CD4-positive, alpha-beta T cell treated with Interleukin-4 for 4 hours (primary cell): Measurements from ENCODE around the gene LSP1.

Source experiments
- DNase-seq: peaks from one replicate; pipeline ENCODE4 v3.0.0-alpha.2; 2020

The LSP1 gene

DNA sequence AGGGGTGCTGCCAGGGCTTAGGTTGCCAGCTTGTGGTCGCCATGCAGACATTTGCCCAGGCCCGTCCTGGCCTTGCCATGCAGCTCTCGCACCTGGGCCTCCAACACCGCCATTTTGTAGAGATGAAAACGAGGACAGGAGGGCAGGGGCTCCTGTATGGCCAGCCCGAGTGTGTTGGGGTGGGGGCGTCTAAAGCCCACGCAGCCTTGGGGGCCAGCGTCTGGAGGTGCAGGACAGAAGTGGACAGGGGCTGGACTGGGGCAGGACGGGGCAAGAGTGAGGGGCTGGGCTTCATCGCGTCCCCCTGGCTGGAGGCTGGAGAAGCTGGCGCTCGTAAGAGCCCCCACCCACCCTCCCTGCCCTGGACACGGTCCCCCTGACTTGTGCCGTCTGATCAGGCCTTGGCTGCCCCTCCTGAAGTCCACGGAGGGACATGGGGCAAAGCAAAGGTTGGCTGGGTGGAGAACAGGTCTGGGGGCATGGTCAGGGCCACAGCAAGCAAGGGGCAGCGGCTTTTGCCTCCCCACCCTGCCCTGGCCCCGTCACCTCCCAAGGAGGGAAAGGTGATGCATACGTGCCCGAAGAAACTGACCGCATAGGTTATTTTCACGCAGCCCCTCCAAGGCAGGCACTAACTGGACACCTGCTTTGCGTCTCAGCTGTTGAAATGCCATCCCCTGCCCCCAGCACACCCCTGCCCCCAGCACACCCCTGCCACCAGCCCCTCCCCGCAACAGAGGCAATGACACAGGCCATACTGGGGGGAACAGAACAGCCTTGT is 67.4 kb downstream of the LSP1 start:
- no peak for DNase-seq

DNA sequence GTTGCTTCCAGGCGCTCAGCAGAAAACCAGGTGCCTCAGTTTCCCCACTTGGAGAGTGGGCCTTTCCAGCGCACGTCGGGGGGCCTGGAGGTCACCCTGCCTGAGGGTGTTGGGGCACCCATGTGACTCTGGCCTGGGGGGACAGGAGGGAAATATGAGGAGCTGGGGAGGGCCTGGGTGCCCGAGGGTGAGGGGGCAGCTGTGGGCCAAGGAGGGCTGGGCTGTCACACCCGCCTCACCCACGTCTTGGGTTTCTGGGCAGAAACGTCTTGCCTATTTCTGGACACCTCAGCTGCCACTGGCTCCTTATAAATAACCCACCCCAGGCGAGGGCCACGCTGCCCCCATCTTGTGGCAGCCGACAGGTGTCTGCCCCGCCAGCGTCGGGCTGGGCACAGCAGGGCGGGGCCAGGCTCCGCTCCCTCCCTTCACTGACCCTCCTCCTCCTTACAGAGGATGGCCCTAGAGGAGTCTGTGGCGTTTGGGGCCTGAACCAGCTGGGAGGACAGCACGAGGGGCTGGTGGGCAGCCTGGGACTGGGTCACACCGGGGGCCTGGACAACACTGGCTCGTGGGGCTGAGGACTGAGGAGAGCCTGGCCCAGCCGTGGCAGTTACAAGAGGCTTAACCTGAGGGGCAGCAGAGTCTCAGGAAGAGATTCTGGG is 68.2 kb downstream of the LSP1 start:
- no peak for DNase-seq

DNA sequence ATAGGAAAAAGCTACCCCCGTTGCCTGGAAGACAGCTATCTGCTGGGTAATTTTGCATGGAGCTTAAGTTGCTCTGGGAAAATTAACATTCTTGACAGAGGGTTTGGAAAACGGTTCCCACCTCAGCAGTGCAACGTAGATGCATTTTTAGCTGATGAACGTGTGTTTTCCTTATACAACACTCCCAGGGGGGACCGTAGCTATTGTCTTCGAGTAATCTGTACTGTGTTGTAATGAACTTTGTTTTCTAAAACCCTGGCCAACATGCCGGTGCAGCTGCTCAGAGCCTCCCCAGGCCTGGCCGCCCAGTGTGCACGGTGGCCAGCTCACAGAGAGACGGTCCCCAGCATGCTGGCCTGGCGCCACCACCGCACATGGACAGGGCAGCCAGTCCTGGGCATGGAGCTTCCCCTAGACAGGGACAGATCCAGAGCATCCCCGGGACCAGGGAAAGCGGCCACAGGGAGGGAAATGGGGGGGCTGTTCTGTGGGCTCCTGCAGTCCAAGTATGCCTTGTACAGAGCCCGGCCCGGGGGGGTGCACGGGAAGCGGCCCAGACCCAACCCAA is 68.8 kb downstream of the LSP1 start:
- DNase-seq, result no peak

DNA sequence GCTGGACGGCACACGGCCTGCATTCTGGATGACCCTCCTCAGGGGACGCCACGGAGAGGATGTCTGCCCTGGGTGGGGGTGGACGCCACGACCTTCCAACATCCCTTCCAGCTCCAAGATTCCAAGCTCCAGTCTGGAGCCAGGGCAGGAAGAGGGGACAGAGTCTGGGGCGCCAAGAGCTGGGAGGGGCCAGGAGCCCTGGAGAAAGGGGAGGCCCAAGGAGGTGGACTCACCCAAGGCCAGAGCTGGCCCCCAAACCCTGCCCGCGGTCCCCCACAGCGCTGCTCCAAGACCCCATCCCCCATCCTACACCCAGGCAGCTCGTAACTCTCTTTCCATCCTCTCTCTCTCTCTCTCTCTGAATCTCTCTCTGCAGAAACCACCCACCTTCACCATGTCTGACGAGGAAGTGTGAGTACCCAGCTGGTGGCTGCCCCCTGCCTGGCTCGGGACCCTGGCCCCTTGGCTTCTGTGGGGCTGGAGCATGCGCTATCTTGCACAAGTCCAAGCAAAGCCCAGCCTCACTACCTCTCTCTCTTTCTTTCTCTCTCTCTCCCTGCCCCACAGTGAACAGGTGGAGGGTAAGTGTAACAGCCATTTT is 69.7 kb downstream of the LSP1 start:
- no peak for DNase-seq

DNA sequence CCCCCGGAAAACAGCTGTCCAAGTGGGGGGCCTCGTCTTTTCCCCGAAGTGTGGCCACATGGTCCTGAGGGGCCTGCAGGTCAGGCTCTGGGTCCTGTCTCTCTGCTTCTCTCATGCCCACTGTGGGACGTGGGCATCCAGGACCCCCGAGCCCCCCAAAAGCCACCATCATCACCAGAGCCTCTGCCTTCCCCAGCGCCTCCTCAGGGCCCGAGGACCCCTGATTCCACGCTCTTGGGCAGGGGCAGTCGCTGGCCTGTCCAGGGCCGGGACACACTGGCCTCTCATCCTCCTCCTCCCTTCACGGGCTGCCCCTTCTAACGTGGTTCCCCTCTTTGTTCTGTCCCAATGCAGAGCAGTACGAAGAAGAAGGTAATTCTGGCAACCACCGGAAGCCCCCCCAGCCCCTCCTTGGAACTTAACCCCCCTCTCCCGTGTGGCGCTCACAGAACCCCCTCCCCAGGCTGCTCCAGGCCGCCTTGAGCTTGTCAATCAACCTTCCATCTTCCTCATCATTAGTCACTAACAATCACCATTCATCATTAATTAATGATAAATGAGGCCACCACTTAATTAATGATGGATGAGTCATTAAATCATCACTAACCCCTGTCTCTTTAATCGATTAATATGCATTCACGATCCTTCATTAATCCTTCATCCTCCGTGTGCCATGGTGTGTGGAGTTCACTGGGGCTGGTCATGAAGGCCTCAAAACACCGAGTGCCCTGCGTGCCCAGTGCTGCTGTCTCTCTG is 70.5 kb downstream of the LSP1 start:
- no peak for DNase-seq

DNA sequence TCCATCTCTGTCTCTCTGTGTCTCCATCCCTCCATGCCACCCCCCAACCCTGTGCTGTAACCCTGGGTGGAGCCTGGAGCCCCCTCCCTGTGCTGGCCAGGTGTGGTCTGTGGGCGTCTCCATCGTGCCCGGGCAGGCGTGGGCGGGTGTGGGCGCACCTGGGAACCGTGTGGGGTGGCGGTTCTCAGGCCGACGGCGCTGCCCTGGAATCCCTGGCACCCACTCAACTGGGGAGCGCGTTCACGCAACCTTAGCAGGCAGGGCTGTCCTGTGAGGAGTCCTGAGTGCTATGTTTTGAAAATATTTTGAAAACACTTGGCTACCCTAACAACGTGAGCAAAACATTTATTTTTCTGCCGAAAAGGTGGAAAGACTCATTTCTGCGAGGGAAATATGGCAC is 71.3 kb downstream of the LSP1 start:
- DNase-seq, result no peak

DNA sequence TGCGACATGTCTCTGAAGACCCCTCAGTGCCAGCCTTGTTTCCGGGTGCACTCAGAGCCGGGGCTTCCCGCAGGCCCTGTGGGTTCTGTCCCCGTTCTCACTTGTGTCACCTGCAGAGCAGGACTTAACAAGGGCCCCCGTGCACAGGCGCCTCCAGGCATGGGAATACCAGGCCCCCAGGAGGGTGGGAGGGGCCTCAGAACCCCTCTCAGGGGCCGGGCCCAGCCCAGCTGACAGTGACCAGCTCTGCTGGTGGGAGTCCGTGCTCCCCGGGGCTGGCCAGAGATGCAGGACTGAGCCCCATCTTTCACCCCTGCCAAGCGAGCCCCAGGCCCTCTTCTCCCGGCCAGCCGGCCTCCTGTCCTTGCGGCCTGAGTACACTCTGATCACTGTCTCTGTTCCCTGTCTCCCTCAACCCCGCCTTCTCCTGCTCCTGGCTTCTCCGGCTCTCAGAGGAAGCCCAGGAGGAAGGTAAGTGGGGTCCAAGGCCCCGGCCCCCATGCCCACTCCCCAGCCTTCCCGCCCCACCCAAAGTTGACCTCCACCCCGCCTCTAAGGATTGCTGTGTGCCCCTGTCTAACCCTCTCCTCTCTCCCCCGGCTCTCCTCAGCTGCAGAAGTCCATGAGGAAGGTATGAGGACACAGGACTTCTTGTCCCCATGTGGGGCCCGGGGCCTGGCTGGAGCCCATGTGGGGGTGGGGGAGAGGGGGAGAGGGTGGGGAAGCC is 71.9 kb downstream of the LSP1 start:
- no peak for DNase-seq

DNA sequence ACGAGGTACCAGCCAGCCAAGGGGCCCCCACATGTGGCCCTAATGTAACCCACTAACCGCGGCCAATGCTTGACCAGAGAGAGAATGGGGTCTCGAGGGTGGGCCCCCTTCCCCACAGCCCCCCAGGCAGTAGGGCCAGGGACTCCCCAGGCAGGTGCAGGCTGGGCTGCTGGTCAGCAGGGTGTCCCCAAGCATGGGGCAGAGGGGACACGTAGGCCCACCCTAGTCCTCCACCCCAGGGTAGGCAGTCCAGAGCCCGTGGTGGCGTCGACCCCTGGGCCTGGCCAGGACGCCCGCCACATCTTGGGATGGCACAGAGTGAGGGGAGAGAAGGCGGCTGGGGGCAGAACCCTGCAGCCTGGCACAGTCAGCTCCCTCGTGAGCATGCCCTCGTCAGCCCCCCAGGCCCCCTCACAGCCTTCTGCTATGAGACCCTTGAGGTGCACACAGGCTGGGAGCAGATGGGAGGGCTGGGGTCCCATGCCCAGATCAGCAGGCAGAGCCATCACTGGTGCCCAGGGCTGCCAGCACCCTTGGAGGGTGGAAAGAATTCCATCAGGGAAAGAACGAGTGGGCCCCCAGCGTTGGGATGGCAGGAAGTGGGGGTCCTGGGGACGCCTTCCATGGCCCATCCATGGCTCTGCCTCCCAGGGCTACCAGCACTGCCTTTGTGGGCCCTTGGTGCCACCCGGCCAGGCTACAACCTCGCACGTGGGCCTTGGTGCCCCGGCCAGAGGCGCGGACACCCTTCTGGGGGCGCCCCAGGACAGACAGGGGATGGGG is 72.7 kb downstream of the LSP1 start:
- no peak for DNase-seq

DNA sequence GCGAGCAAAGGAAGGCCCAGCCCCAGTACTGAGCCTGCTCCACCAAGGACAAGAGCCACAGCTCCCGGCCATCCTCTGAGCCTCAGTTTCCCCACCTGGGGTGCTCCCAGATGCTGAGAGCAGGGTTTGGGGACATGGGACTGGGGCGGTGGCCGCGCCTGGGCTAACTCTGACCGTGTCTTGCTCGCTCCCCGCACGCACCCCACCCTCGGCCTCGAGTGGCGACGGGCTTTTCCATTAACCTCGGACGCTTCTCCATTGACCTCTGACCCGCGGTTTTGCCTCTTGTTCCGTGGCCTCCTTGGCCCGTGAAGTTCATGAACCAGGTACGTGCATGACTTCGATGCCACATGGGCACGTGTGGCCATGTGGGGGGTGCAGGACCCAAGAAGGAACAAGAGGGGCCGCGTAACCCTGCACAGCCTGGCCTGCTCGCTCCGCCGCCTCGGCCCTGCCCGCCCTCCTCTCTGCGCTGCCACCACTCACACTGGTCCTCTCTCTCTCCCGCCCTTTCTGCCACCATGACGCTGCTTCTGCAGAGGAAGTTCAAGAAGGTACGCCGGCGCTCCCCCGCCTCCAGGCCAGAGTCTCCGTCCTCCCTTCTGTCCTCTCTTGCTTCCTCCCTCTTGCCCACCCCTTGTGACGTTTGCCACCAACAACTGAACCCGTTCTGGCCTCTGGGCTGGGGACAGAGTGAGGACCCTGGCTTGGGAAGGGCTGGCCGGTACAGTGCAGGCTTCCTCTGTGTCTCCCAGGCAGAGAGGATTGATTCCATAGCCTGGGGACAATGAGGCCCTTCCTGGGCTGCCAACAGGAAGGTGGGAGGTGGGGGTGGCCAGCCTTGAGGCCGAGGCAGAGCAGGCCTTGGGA is 73.5 kb downstream of the LSP1 start:
- no peak for DNase-seq

DNA sequence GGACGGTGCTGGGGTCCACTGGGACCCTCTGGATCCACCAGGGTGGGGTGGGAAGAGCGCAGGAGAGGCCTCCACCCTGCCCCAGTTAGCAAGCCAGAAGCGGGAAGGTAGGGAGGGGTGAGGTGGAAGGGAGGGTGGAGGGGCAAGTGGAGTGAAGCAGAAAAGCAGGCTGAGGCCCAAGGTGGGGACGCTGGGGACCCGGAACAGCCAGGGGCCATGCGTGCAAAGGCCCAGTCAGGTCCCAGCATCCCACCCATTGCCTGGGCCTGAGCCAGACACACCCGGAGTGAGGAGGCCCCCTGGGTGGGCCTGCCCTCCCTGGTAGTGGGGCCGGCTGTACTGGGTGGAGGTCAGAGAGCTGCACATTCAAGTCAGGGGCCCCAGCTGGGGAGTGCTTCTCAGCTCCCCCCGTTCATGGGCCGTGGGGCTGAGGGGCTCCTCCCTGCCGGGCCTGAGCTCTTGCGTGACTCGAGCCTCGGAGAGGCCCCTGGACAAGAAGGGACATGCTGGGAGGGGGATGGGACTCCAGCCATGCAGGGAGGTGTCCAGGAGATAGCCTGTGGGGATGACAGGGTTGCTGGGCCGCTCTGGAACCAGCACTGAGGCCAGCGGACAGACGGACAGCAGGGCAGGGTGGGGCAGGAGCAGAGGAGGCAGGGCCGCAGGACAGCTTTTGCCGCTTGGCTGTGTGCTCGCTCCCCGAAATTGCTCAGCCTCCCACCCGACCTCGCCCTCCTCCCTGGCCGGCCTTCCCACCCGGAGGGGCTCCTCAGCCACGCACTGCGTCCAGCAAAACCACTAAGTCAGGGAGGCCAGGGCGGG is 74.4 kb downstream of the LSP1 start:
- no peak for DNase-seq

DNA sequence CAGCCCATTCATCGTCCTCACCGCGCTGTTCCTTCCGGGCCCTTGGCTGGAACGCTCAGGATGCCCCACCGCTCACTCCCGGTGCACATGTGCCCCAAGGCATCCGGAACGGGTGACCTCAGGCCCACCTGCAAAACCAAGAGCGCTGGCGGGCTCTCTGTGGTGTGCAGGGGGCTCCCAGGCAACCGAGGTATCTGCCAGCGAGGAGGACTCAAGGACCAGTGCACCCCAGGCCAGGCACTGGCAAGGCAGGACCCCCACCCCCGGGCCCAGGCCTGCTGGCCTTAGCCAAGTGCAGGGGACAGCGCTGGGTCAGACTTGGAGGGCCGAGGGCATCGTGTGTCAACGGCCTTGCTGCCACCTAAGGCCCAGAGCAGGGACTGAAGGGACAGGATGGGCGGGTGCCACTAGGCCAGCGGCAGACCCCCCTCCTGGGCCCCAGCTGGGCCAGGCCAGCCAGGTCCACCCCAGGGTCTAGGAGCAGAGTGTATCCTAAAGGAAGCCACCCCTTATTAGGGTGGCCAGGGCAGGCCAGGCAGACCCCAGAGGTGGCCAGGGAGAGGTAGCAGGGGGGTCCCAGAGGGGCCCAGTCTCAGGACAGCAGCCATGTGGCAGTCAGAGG is 75.1 kb downstream of the LSP1 start:
- DNase-seq, result no peak

DNA sequence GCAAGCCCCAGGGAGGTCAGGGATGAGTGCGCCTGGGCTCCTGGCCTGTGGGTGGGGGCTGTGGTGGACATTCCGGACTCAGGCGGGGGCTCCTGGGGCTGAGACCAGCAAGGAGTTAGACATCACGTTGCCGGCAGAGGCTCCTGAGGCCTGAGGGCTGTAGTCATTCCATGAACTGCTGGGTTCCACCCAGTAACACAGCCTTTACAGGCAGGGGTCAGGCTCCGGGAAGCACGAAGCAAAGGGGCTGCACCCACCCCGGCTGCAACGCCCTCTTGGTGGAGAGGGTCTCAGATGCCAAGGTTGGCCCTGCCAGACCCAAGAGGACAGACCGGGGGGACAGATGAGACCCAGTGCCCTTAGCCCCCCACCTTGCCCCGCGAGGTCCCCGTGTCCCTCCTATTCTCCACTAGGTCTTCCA is 75.6 kb downstream of the LSP1 start:
- DNase-seq, result no peak

DNA sequence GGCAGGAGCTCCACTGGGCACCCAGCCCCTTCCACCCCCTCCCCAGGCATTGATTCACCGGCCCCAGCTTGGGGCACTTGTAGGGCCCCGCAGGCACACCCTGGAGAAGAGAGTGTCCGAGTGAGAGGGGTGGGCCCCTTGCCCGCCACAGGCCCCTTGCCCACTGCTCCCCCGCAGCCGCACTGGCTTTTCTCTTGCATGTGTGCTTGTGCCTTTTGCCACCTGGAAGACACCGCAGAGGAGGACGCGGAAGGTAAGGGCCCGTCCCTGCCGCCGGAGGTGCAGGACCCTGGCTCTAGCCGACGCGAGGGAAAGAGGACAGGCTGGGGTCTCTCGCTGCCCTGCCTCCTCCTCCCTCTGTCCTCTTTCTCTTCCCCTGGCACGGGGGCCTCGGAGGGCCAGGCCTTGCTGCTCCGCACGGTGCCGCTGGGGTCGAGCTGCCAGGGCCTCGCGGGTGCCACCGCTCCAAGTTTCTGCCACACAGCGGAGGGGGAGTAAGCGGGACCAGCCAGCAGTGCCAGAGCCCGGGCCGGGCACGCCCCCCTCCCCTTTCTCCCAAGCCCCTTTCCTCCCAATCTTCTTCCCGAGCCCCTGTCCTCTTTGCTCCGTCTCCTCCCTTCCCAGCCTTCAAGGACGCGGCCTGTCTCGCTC is 76.1 kb downstream of the LSP1 start:
- DNase-seq, result no peak

DNA sequence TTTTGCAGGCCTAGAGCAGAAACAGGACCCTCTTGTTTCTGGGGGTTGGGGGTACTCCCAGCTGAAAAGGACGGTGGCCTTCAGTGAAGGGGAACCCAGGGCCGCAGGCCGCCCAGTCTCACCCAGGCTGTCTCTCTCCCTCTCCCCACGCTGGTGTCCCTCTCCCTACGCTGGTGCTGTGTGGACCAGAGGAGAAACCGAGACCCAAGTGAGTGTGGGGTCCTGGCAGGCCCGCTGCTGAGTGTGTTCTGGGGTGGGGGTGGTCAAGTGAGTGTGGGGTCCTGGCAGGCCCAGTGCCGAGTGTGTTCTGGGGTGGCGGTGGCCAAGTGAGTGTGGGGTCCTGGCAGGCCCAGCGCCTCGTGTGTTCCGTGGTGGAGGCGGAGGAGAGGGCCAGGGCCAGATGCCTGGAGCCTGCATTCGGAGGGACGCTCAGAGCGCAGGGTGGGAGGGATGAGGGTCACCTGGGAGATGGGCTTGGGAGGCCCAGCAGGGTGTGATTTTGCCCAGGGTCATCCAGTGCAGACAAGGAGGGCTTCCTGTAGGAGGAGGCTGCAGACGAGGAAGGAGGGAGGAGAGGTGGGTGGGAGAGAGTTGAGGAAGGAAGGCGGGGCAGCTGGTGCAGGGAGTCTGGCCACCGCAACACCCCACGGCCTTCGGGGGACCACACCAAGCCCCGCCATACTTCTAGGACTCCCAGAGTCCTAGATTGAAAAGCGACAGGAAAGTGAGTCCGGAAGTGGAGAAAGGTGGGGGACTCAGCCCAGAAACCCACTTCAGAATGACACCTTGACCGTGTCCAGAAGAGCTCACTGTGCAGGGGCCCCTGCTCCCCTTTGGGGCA is 77.0 kb downstream of the LSP1 start:
- no peak for DNase-seq

DNA sequence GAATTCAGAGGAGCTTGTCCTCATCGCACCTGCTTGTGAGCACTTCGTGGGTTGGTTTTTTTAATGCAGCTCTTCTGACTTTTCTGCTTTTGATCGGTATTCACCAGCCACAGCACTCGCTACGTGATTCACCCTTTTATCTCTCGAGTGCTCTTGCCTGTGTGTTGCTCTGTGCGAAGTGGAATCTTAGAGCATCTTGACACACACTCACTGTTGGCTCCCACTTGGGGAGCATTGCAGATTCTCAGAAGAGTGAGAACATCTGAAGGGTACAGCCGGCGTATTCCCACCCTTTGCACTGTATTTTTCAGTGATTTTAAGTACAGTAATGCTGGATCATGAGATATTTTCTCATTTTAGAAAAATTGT is 77.6 kb downstream of the LSP1 start:
- no peak for DNase-seq

DNA sequence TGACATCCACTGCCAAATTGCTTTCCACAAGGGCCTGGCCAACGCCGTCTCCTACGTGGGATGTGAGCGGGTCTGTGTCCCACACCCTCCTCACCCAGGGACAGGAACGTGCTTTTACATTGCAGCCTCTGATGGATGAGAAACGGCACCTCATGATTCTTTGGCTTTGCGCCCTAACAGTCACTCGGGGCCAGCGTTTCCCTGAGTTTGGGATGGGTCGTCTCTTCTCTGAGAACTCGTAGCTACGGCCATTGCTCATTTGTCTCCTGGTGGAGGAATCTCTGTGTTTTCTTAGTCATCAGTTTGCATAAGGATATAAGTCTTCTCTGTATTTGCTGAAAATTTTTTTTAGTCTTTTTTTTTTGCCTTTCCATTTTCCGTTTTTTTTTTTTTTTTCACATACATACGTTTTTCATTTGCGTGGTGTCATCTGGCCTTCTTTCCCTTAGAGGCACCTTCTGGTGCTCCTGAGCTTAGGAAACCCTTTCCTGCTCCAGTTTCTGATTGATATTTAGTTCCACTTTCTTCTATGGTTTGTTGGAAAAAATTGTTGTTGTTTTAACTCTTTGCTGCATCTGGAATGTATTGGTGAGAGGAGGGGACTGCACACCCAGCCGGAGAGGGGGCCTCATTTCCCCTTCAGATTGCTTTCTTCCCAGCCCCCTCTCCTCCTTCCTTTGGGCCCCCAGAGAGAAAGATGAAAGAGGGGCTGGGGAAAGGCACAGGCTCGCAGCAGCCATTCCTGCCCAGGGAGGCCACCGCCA is 78.6 kb downstream of the LSP1 start:
- no peak for DNase-seq

DNA sequence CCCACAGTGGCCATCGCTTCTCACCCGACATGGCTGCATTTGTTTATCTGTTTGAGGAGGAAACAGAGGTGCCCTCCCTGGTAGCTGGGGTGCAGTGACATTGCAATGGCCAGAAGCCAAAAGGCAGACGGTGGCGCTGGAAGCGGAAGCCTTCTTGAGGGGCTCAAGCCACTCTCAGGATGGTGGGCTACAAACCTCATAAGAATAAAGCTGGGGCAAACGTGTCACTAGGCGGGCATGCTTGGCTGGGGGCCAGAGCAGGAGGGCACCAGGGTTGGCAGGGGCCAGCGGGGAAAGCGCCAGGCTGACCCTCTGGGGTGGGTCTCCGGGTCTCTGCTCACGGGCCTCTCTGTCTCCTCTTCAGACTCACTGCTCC is 79.2 kb downstream of the LSP1 start:
- DNase-seq, result no peak
